Mesothelial cell of epicardium (in vitro differentiated cells): ENCODE measurements around the gene MRPL54. TPM values are rescaled to one million over a fixed set of nuclear protein-coding genes. Genes with fewer than 3 reads are reported as not detected.

Source experiments
- DNase-seq, 2 experiments: peaks; one replicate each; pipeline ENCODE4 v3.0.0; 2021; ENCODE audit warnings: low spot score in 2 of 2; ENCODE audit not compliant: unreplicated experiment in 2 of 2
- H3K27ac Mint-ChIP-seq: 2 replicates; pipeline ENCODE4 v1.8.0; 2021; ENCODE audit warnings: mixed read lengths
- H3K27me3 Mint-ChIP-seq: 2 replicates; pipeline ENCODE4 v1.8.0; 2021; ENCODE audit warnings: low read depth, mixed read lengths
- H3K36me3 Mint-ChIP-seq: 2 replicates; pipeline ENCODE4 v1.8.0; 2021; ENCODE audit warnings: mixed read lengths
- H3K4me1 Mint-ChIP-seq: 2 replicates; pipeline ENCODE4 v1.8.0; 2021; ENCODE audit warnings: mixed read lengths
- H3K4me3 Mint-ChIP-seq: 2 replicates; pipeline ENCODE4 v1.8.0; 2021; ENCODE audit warnings: mild to moderate bottlenecking, moderate library complexity, mixed read lengths
- H3K9me3 Mint-ChIP-seq: 2 replicates; pipeline ENCODE4 v1.8.0; 2021; ENCODE audit warnings: mixed read lengths
- CTCF ChIP-seq: fragments of 200-600 bp; sonication (generic); IDR thresholded peaks from one replicate; pipeline ENCODE4 v1.5.0; 2021; ENCODE audit warnings: antibody characterized with exemption; ENCODE audit not compliant: unreplicated experiment
- total RNA-seq: library from RNA; stranded (reverse); gene quantifications from 3 replicates; pipeline ENCODE4 v1.2.1, GENCODE V29; 2021

Gene MRPL54
- total RNA-seq, 1 donor from 2014 or later: 30.2 TPM

GRCh38 chr19:3725640-3726310 is 36.7 kb upstream of the MRPL54 start:
- no peak for DNase-seq
- Mint-ChIP-seq H3K9me3 (no peaks in the 10 kb centered on the region), H3K27me3 (peaks cover 22% of the 10 kb centered on the region), H3K4me3 (no peak overlapping the region), H3K36me3 (peaks cover 4% of the 10 kb centered on the region), H3K4me1 (peaks cover 9% of the 10 kb centered on the region), H3K27ac (no peak overlapping the region)
- no peak for TF ChIP-seq CTCF

- Mint-ChIP-seq H3K4me3 (no peak overlapping the region), H3K27ac (no peak overlapping the region)
- no peak for TF ChIP-seq CTCF
Measured at GRCh38 chr19:3730457-3730958, 32.0 kb upstream of the MRPL54 start.

GRCh38 chr19:3732108-3732507 is 30.4 kb upstream of the MRPL54 start:
- Mint-ChIP-seq H3K4me1 (no peaks in the 10 kb centered on the region), H3K9me3 (no peaks in the 10 kb centered on the region), H3K27ac (no peak overlapping the region), H3K27me3 (no peaks in the 10 kb centered on the region), H3K4me3 (no peak overlapping the region), H3K36me3 (peaks cover 17% of the 10 kb centered on the region)
- no peak for TF ChIP-seq CTCF
- no peak for DNase-seq

More at GRCh38 chr19:3730457-3730958, 32.0 kb upstream of the MRPL54 start:
- Mint-ChIP-seq H3K27me3 (peaks cover 5% of the 10 kb centered on the region), H3K36me3 (peaks cover 17% of the 10 kb centered on the region), H3K9me3 (no peaks in the 10 kb centered on the region), H3K4me1 (no peaks in the 10 kb centered on the region)
- DNase-seq: no peak

GRCh38 chr19:3733549-3734309 is 28.8 kb upstream of the MRPL54 start:
- H3K4me1 Mint-ChIP-seq: no peaks in the 10 kb centered on the region
- no peak overlapping the region for H3K27ac Mint-ChIP-seq
- H3K36me3 Mint-ChIP-seq: peaks cover 17% of the 10 kb centered on the region
- no peak for DNase-seq
- no peaks in the 10 kb centered on the region for H3K27me3 Mint-ChIP-seq
- H3K4me3 Mint-ChIP-seq: no peak overlapping the region
- no peak for TF ChIP-seq CTCF
- no peaks in the 10 kb centered on the region for H3K9me3 Mint-ChIP-seq

- TF ChIP-seq CTCF: no peak
- no peak overlapping the region for H3K27ac Mint-ChIP-seq
- H3K27me3 Mint-ChIP-seq: no peaks in the 10 kb centered on the region
- peaks cover 15% of the 10 kb centered on the region for H3K36me3 Mint-ChIP-seq
- no peaks in the 10 kb centered on the region for H3K4me1 Mint-ChIP-seq
- no peak for DNase-seq
- H3K4me3 Mint-ChIP-seq: no peak overlapping the region
- H3K9me3 Mint-ChIP-seq: no peaks in the 10 kb centered on the region
Measured at GRCh38 chr19:3734310-3734600, 28.2 kb upstream of the MRPL54 start.
